SK-N-SH (cell line): ENCODE measurements around the gene ZBTB34. TPM values are rescaled to one million over a fixed set of nuclear protein-coding genes. Genes with fewer than 3 reads are reported as not detected.

Experiments
- CTCF ChIA-PET: fragments of 300-600, 350-600 bp; formaldehyde crosslinking; extraction: SDS; loops from one replicate; lab custom pipeline; 2021; lab: Yijun Ruan, JAX
- POLR2A ChIA-PET: fragments of 350-600 bp; sonication (Branson Sonifier 250); formaldehyde crosslinking; extraction: SDS; loops from one replicate; lab custom pipeline; 2020; ENCODE audit warnings: antibody characterized with exemption, inconsistent platforms; lab: Yijun Ruan, JAX
- DNase-seq: peaks from one replicate; pipeline ENCODE4 v3.0.0; 2012
- H2AFZ ChIP-seq: fragments of 200-600 bp; sonication (generic); 2 replicates; pipeline ENCODE4 v1.8.1; 2016; ENCODE audit warnings: antibody characterized with exemption, mild to moderate bottlenecking, low read depth
- H3F3A ChIP-seq: fragments of 200-600 bp; sonication (generic); replicated peaks from 2 replicates; pipeline ENCODE3; 2016; ENCODE audit warnings: antibody characterized with exemption, mild to moderate bottlenecking; ENCODE audit not compliant: insufficient read depth
- H3K27ac ChIP-seq, 2 experiments: fragments of 200-500 bp in 1 of 2; fragments of 200-600 bp in 1 of 2; sonication (Bioruptor generic) in 1 of 2; sonication (generic), shearing (Covaris generic) in 1 of 2; 2 replicates each; pipeline versions ENCODE4 v1.5.1 to v1.6.1; 2014 to 2016; ENCODE audit warnings: low read depth in 2 of 2, inconsistent platforms in 1 of 2, low read length in 1 of 2, mild to moderate bottlenecking in 1 of 2, mixed read lengths in 1 of 2
- H3K27me3 ChIP-seq: fragments of 200-600 bp; sonication (generic), shearing (Covaris generic); 2 replicates; pipeline ENCODE4 v1.6.1; 2016; ENCODE audit warnings: mixed run types; ENCODE audit not compliant: insufficient read depth
- H3K36me3 ChIP-seq, 2 experiments: fragments of 200-500 bp in 1 of 2; fragments of 200-600 bp in 1 of 2; sonication (Bioruptor generic) in 1 of 2; sonication (generic) in 1 of 2; replicated peaks in 1 of 2; 2 replicates each; pipeline versions ENCODE3 to v1.5.1; 2014 to 2016; ENCODE audit warnings: low read length in 1 of 2, mild to moderate bottlenecking in 1 of 2; ENCODE audit not compliant: insufficient read depth in 2 of 2, control insufficient read depth in 1 of 2
- H3K4me1 ChIP-seq, 2 experiments: fragments of 200-500 bp in 1 of 2; fragments of 200-600 bp in 1 of 2; sonication (Bioruptor generic) in 1 of 2; sonication (generic), shearing (Covaris generic) in 1 of 2; 2 replicates each; pipeline versions ENCODE4 v1.5.1 to v1.6.1; 2014 to 2016; ENCODE audit warnings: low read depth in 1 of 2, low read length in 1 of 2, mixed run types in 1 of 2; ENCODE audit not compliant: insufficient read depth in 2 of 2, control insufficient read depth in 1 of 2
- H3K4me2 ChIP-seq: fragments of 200-600 bp; sonication (generic), shearing (Covaris generic); 2 replicates; pipeline ENCODE4 v1.6.1; 2017; ENCODE audit warnings: mixed run types
- H3K4me3 ChIP-seq, 2 experiments: fragments of 200-500 bp in 1 of 2; fragments of 200-600 bp in 1 of 2; sonication (Bioruptor generic) in 1 of 2; sonication (generic), shearing (Covaris generic) in 1 of 2; 2 replicates each; pipeline versions ENCODE4 v1.5.1 to v1.8.1; 2014 to 2016; ENCODE audit warnings: low read depth in 2 of 2, inconsistent platforms in 1 of 2, low read length in 1 of 2, mild to moderate bottlenecking in 1 of 2, mixed read lengths in 1 of 2, moderate library complexity in 1 of 2
- H3K79me2 ChIP-seq: fragments of 200-600 bp; sonication (generic); 2 replicates; pipeline ENCODE4 v1.8.1; 2017; ENCODE audit warnings: mild to moderate bottlenecking; ENCODE audit not compliant: insufficient read depth
- H3K9ac ChIP-seq: fragments of 200-600 bp; sonication (generic); 2 replicates; pipeline ENCODE4 v1.6.1; 2017; ENCODE audit warnings: mixed run types
- H3K9me2 ChIP-seq: fragments of 200-600 bp; sonication (generic); 2 replicates; pipeline ENCODE4 v1.6.1; 2017; ENCODE audit warnings: mixed run types
- H3K9me3 ChIP-seq: fragments of 200-600 bp; sonication (generic); 2 replicates; pipeline ENCODE4 v1.6.1; 2017; ENCODE audit warnings: mixed run types, mild to moderate bottlenecking, moderate library complexity
- H4K20me1 ChIP-seq: fragments of 200-600 bp; sonication (generic); 2 replicates; pipeline ENCODE4 v1.6.1; 2017; ENCODE audit warnings: mild to moderate bottlenecking, mixed run types; ENCODE audit not compliant: insufficient read depth
- CHD2 ChIP-seq: fragments of 150-350 bp; IDR thresholded peaks from 2 replicates; pipeline ENCODE4 v1.6.1; 2018; ENCODE audit warnings: low read length; ENCODE audit not compliant: partially characterized antibody
- EP300 ChIP-seq, 2 experiments: IDR thresholded peaks; 2 replicates each; pipeline versions ENCODE4 v1.4.0 to v1.6.1; 2012; ENCODE audit warnings: borderline replicate concordance in 1 of 2, low read depth in 1 of 2, low read length in 1 of 2
- EZH2phosphoT487 ChIP-seq: fragments of 200-600 bp; sonication (generic); IDR thresholded peaks from 2 replicates; pipeline ENCODE4 v1.6.1; 2017; ENCODE audit warnings: low read depth, mixed run types, mild to moderate bottlenecking, antibody characterized with exemption, moderate library complexity, borderline replicate concordance
- GABPA ChIP-seq: IDR thresholded peaks from 2 replicates; pipeline ENCODE4 v1.4.0; 2012; ENCODE audit warnings: low read depth, mild to moderate bottlenecking
- GATA2 ChIP-seq: sonication (generic); formaldehyde crosslinking; IDR thresholded peaks from 2 replicates; pipeline ENCODE4 v1.5.0; 2020; ENCODE audit warnings: mild to moderate bottlenecking, missing genetic modification reagents
- MAX ChIP-seq: IDR thresholded peaks from 2 replicates; pipeline ENCODE4 v1.4.0; 2012; ENCODE audit warnings: low read depth
- MEF2A ChIP-seq: IDR thresholded peaks from 2 replicates; pipeline ENCODE4 v1.4.0; 2012; ENCODE audit warnings: low read depth, borderline replicate concordance
- NFIC ChIP-seq: IDR thresholded peaks from 2 replicates; pipeline ENCODE4 v1.4.0; 2012; ENCODE audit warnings: borderline replicate concordance
- RXRA ChIP-seq: IDR thresholded peaks from 2 replicates; pipeline ENCODE4 v1.4.0; 2012; ENCODE audit warnings: low read depth, mild to moderate bottlenecking, borderline replicate concordance
- TCF12 ChIP-seq: IDR thresholded peaks from 2 replicates; pipeline ENCODE4 v1.4.0; 2012
- USF1 ChIP-seq: IDR thresholded peaks from 2 replicates; pipeline ENCODE4 v1.4.0; 2012; ENCODE audit warnings: low read depth, borderline replicate concordance
- WGBS: methylation state at CpG from one replicate; pipeline ENCODE4 v1.1.6; 2017; ENCODE audit warnings: low lambda C conversion rate; 5-methylcytosine and 5-hydroxymethylcytosine counted together
- polyA plus RNA-seq, 3 experiments: library from polyadenylated mRNA; depleted of rRNA; stranded (reverse); fragments of >200 nt; gene quantifications; 2 replicates each; pipeline ENCODE4 v1.2.3, GENCODE V29; 2012

The ZBTB34 gene
- polyA plus RNA-seq, 1 of the 3 experiments (the other 2 are of a cell fraction): 2.9 TPM

- TF ChIP-seq NFIC: no peak
- TF ChIP-seq TCF12: no peak
Observed at GRCh38 chr9:126932871-126933321, 72.5 kb downstream of the ZBTB34 start (continued).

- Histone ChIP-seq H3K79me2 (no peaks in the 10 kb centered on the region), H3F3A (no peaks in the 10 kb centered on the region), H3K4me3 (no peak overlapping the region), H4K20me1 (no peaks in the 10 kb centered on the region), H3K9ac (no peak overlapping the region), H3K27ac (no peak overlapping the region), H3K4me1 (peaks cover 0 to 4% of the 10 kb centered on the region in 2 experiments; a peak in 1 of 4 replicates), H3K4me2 (no peak overlapping the region), H3K9me2 (no peaks in the 10 kb centered on the region), H3K36me3 (no peaks in the 10 kb centered on the region), H3K9me3 (no peaks in the 10 kb centered on the region), H3K27me3 (no peaks in the 10 kb centered on the region), H2AFZ (no peak overlapping the region)
- DNase-seq: no peak
- 85% methylated on average over 8 of the region's 11 CpGs for WGBS
- ChIA-PET CTCF (interaction anchor here (0.6 to 1.0 kb wide), 2 partner anchors 16 to 31 kb away, joined by 3 read pairs; no protein-coding TSS in a partner anchor), POLR2A (no interaction called here)
- TF ChIP-seq EP300 (IDR thresholded peaks at IDR 0.05; ENCODE audit: borderline replicate concordance in 1 of 2, low read depth in 1 of 2, low read length in 1 of 2): no peak
- no peak for TF ChIP-seq USF1
- no peak for TF ChIP-seq MAX
- no peak for TF ChIP-seq GATA2 (CRISPR knock-in tag)
- no peak for TF ChIP-seq NFIC
- no peak for TF ChIP-seq GABPA
- no peak for TF ChIP-seq RXRA
Observed at GRCh38 chr9:126933334-126933980, 73.0 kb downstream of the ZBTB34 start.

- Histone ChIP-seq H3K79me2 (no peaks in the 10 kb centered on the region), H2AFZ (no peak overlapping the region), H3K9me3 (no peaks in the 10 kb centered on the region), H3K27ac (no peak overlapping the region), H3K9me2 (no peaks in the 10 kb centered on the region), H3K36me3 (no peaks in the 10 kb centered on the region), H3K9ac (no peak overlapping the region), H3K4me2 (no peak overlapping the region), H3F3A (no peaks in the 10 kb centered on the region), H4K20me1 (no peaks in the 10 kb centered on the region), H3K27me3 (no peaks in the 10 kb centered on the region), H3K4me1 (peaks cover 0 to 4% of the 10 kb centered on the region in 2 experiments; a peak in 1 of 4 replicates), H3K4me3 (no peak overlapping the region)
- 90% methylated on average over 8 of the region's 8 CpGs for WGBS
- DNase-seq: no peak
- CTCF ChIA-PET: interaction anchor here (0.9 to 2.2 kb wide), 4 partner anchors 15 to 264 kb away, joined by 3 to 7 read pairs (median 3); no protein-coding TSS in a partner anchor
- TF ChIP-seq MEF2A (no peak), CHD2 (no peak), RXRA (no peak), EZH2phosphoT487 (no peak)
- POLR2A ChIA-PET: interaction anchor here (0.6 kb wide), 1 partner anchor 875 kb away, joined by 5 read pairs; no protein-coding TSS in a partner anchor
Observed at GRCh38 chr9:126934441-126934840, 74.0 kb downstream of the ZBTB34 start.

Other genes with a start within 250 kb of the ZBTB34 start
- gene LMX1B, start 246.7 kb upstream of the ZBTB34 start, polyA plus RNA-seq (2012; rRNA removed): not detected in 2 replicates
- 3.5 and 4.6 TPM in 2 replicates for gene ZBTB43, start 55.6 kb upstream of the ZBTB34 start, polyA plus RNA-seq (2012; rRNA removed)
- gene RALGPS1, start 54.1 kb downstream of the ZBTB34 start, polyA plus RNA-seq (2012; rRNA removed): 3.9 and 4.1 TPM in 2 replicates